HG02798 (cell line): ENCODE data around the gene CD300LF.

Source experiments
- ATAC-seq: cut with Tn5 transposase; IDR thresholded peaks from one replicate; pipeline ENCODE4 v1.9.1; 2021; ENCODE audit warnings: mild to moderate bottlenecking; ENCODE audit not compliant: unreplicated experiment, poor library complexity

Gene CD300LF

GRCh38 chr17:74732042-74732867, 19.5 kb upstream of the CD300LF start:
- ATAC-seq, result no peak

GRCh38 chr17:74731347-74731605, 18.6 kb upstream of the CD300LF start:
- no peak for ATAC-seq

- ATAC-seq, result no peak
Measured at GRCh38 chr17:74730491-74731346, 18.0 kb upstream of the CD300LF start.

GRCh38 chr17:74729866-74730265, 17.1 kb upstream of the CD300LF start:
- ATAC-seq, result no peak

GRCh38 chr17:74729368-74729767, 16.6 kb upstream of the CD300LF start:
- ATAC-seq, result no peak

GRCh38 chr17:74728702-74729075, 16.0 kb upstream of the CD300LF start:
- ATAC-seq, result no peak

GRCh38 chr17:74728033-74728701, 15.4 kb upstream of the CD300LF start:
- no peak for ATAC-seq

GRCh38 chr17:74725111-74725510, 12.4 kb upstream of the CD300LF start:
- ATAC-seq, result no peak

GRCh38 chr17:74723891-74724290, 11.2 kb upstream of the CD300LF start:
- ATAC-seq, result no peak

- ATAC-seq, result no peak
Measured at GRCh38 chr17:74722782-74723181, 10.1 kb upstream of the CD300LF start.

- ATAC-seq, result no peak
Measured at GRCh38 chr17:74720506-74720905, 7.8 kb upstream of the CD300LF start.

- no peak for ATAC-seq
Measured at GRCh38 chr17:74715144-74715543, 2.4 kb upstream of the CD300LF start.

GRCh38 chr17:74713171-74713755, 540 bp upstream of the CD300LF start:
- no peak for ATAC-seq

- no peak for ATAC-seq
Measured at GRCh38 chr17:74712301-74712700, 422 bp downstream of the CD300LF start.

GRCh38 chr17:74711058-74711824, 1.5 kb downstream of the CD300LF start:
- ATAC-seq, result no peak

- ATAC-seq, result no peak
Measured at GRCh38 chr17:74704544-74704943, 8.2 kb downstream of the CD300LF start.

GRCh38 chr17:74703311-74703710, 9.4 kb downstream of the CD300LF start:
- no peak for ATAC-seq

GRCh38 chr17:74702116-74702871, 10.4 kb downstream of the CD300LF start:
- ATAC-seq, result no peak

GRCh38 chr17:74699236-74699635, 13.5 kb downstream of the CD300LF start:
- ATAC-seq, result no peak
